ENCODE measurements around the gene MEST.
"Not testable (repeated sequence)": the region's sequence is repeated elsewhere in the genome, so short reads cannot be mapped to it uniquely, and the experiment has no call there.

Gene MEST

GRCh38 chr7:130491841-130492522 lies at the start of gene MEST:
MEST (plus strand) TSS chr7:130492085; CDS start chr7:130492314, 229 bp downstream.
- Mint-ChIP-seq H3K27ac (no peak within 1 kb of the TSS), H3K4me3 (peak within 1 kb of the TSS; percentile 73), H3K9me3 (no peaks in the 10 kb centered on the region), H3K27me3 (ENCODE audit: low read depth) (peaks cover 70% of the 10 kb centered on the region), H3K36me3 (ENCODE audit: low read depth) (no peaks in the 10 kb centered on the region), H3K4me1 (ENCODE audit: low read depth) (peaks cover 2% of the 10 kb centered on the region)
- no peak for DNase-seq (ENCODE audit: low spot score)

GRCh38 chr7:130442601-130443000 lies 49.3 kb upstream of the MEST start:
- Mint-ChIP-seq H3K27ac (no peak overlapping the region), H3K36me3 (ENCODE audit: low read depth) (peaks cover 13% of the 10 kb centered on the region), H3K9me3 (peaks cover 3% of the 10 kb centered on the region), H3K4me1 (ENCODE audit: low read depth) (peaks cover 41% of the 10 kb centered on the region), H3K4me3 (no peak overlapping the region), H3K27me3 (ENCODE audit: low read depth) (no peaks in the 10 kb centered on the region)
- no peak for DNase-seq (ENCODE audit: low spot score)

- H3K4me1 Mint-ChIP-seq (ENCODE audit: low read depth) = peaks cover 34% of the 10 kb centered on the region
- H3K36me3 Mint-ChIP-seq (ENCODE audit: low read depth) = peaks cover 14% of the 10 kb centered on the region
- H3K27me3 Mint-ChIP-seq (ENCODE audit: low read depth) = no peaks in the 10 kb centered on the region
- no peak overlapping the region for H3K4me3 Mint-ChIP-seq
- H3K27ac Mint-ChIP-seq = no peak overlapping the region
- no peak for DNase-seq (ENCODE audit: low spot score)
- H3K9me3 Mint-ChIP-seq = peaks cover 9% of the 10 kb centered on the region
Observed at GRCh38 chr7:130444234-130444633, 47.7 kb upstream of the MEST start.

- peaks cover 9% of the 10 kb centered on the region for H3K36me3 Mint-ChIP-seq (ENCODE audit: low read depth)
- H3K4me1 Mint-ChIP-seq (ENCODE audit: low read depth) = peaks cover 29% of the 10 kb centered on the region
- no peak overlapping the region for H3K4me3 Mint-ChIP-seq
- H3K9me3 Mint-ChIP-seq = peaks cover 9% of the 10 kb centered on the region
- no peak overlapping the region for H3K27ac Mint-ChIP-seq
- no peaks in the 10 kb centered on the region for H3K27me3 Mint-ChIP-seq (ENCODE audit: low read depth)
- no peak for DNase-seq (ENCODE audit: low spot score)
Observed at GRCh38 chr7:130444751-130445407, 47.0 kb upstream of the MEST start.

GRCh38 chr7:130446259-130446658 lies 45.6 kb upstream of the MEST start:
- H3K9me3 Mint-ChIP-seq = peaks cover 6% of the 10 kb centered on the region
- no peak for DNase-seq (ENCODE audit: low spot score)
- H3K4me3 Mint-ChIP-seq = no peak overlapping the region
- H3K4me1 Mint-ChIP-seq (ENCODE audit: low read depth) = peaks cover 21% of the 10 kb centered on the region
- no peaks in the 10 kb centered on the region for H3K27me3 Mint-ChIP-seq (ENCODE audit: low read depth)
- H3K27ac Mint-ChIP-seq = no peak overlapping the region
- peaks cover 4% of the 10 kb centered on the region for H3K36me3 Mint-ChIP-seq (ENCODE audit: low read depth)

- H3K9me3 Mint-ChIP-seq; H3K27ac Mint-ChIP-seq; H3K27me3 Mint-ChIP-seq (ENCODE audit: low read depth); H3K4me3 Mint-ChIP-seq; H3K36me3 Mint-ChIP-seq (ENCODE audit: low read depth); DNase-seq (ENCODE audit: low spot score); H3K4me1 Mint-ChIP-seq (ENCODE audit: low read depth): not testable (repeated sequence)
Observed at GRCh38 chr7:130451344-130451743, 40.5 kb upstream of the MEST start.

GRCh38 chr7:130452951-130453350 lies 38.9 kb upstream of the MEST start:
- Mint-ChIP-seq H3K27ac (no peak overlapping the region), H3K4me3 (no peak overlapping the region), H3K9me3 (peaks cover 6% of the 10 kb centered on the region), H3K27me3 (ENCODE audit: low read depth) (no peaks in the 10 kb centered on the region), H3K36me3 (ENCODE audit: low read depth) (peaks cover 2% of the 10 kb centered on the region), H3K4me1 (ENCODE audit: low read depth) (peaks cover 3% of the 10 kb centered on the region)
- DNase-seq (ENCODE audit: low spot score) = no peak

GRCh38 chr7:130454959-130455358 lies 36.9 kb upstream of the MEST start:
- H3K27ac Mint-ChIP-seq = no peak overlapping the region
- peaks cover 11% of the 10 kb centered on the region for H3K4me1 Mint-ChIP-seq (ENCODE audit: low read depth)
- H3K9me3 Mint-ChIP-seq = peaks cover 18% of the 10 kb centered on the region
- peaks cover 2% of the 10 kb centered on the region for H3K36me3 Mint-ChIP-seq (ENCODE audit: low read depth)
- no peak for DNase-seq (ENCODE audit: low spot score)
- no peak overlapping the region for H3K4me3 Mint-ChIP-seq
- no peaks in the 10 kb centered on the region for H3K27me3 Mint-ChIP-seq (ENCODE audit: low read depth)

- H3K4me1 Mint-ChIP-seq (ENCODE audit: low read depth) = peaks cover 11% of the 10 kb centered on the region
- H3K9me3 Mint-ChIP-seq = peaks cover 18% of the 10 kb centered on the region
- no peak for DNase-seq (ENCODE audit: low spot score)
- peak overlapping the region; percentile 21 for H3K27ac Mint-ChIP-seq
- no peaks in the 10 kb centered on the region for H3K27me3 Mint-ChIP-seq (ENCODE audit: low read depth)
- H3K4me3 Mint-ChIP-seq = peak overlapping the region; percentile 20
- peaks cover 2% of the 10 kb centered on the region for H3K36me3 Mint-ChIP-seq (ENCODE audit: low read depth)
Observed at GRCh38 chr7:130458257-130458656, 33.6 kb upstream of the MEST start.

- Mint-ChIP-seq H3K9me3 (peaks cover 18% of the 10 kb centered on the region), H3K36me3 (ENCODE audit: low read depth) (peaks cover 2% of the 10 kb centered on the region), H3K4me1 (ENCODE audit: low read depth) (peaks cover 9% of the 10 kb centered on the region), H3K27me3 (ENCODE audit: low read depth) (no peaks in the 10 kb centered on the region), H3K4me3 (no peak overlapping the region), H3K27ac (no peak overlapping the region)
- no peak for DNase-seq (ENCODE audit: low spot score)
Observed at GRCh38 chr7:130461272-130461671, 30.6 kb upstream of the MEST start.

GRCh38 chr7:130463553-130464434 lies 28.1 kb upstream of the MEST start:
- peaks cover 7% of the 10 kb centered on the region for H3K27me3 Mint-ChIP-seq (ENCODE audit: low read depth)
- peaks cover 1% of the 10 kb centered on the region for H3K4me1 Mint-ChIP-seq (ENCODE audit: low read depth)
- H3K9me3 Mint-ChIP-seq = peaks cover 12% of the 10 kb centered on the region
- no peak overlapping the region for H3K4me3 Mint-ChIP-seq
- no peak for DNase-seq (ENCODE audit: low spot score)
- no peak overlapping the region for H3K27ac Mint-ChIP-seq
- H3K36me3 Mint-ChIP-seq (ENCODE audit: low read depth) = no peaks in the 10 kb centered on the region

GRCh38 chr7:130468612-130469011 lies 23.3 kb upstream of the MEST start:
- no peaks in the 10 kb centered on the region for H3K36me3 Mint-ChIP-seq (ENCODE audit: low read depth)
- peaks cover 2% of the 10 kb centered on the region for H3K4me1 Mint-ChIP-seq (ENCODE audit: low read depth)
- DNase-seq (ENCODE audit: low spot score) = no peak
- no peak overlapping the region for H3K4me3 Mint-ChIP-seq
- H3K27me3 Mint-ChIP-seq (ENCODE audit: low read depth) = peaks cover 12% of the 10 kb centered on the region
- H3K9me3 Mint-ChIP-seq = no peaks in the 10 kb centered on the region
- no peak overlapping the region for H3K27ac Mint-ChIP-seq

- Mint-ChIP-seq H3K27me3 (ENCODE audit: low read depth) (peaks cover 12% of the 10 kb centered on the region), H3K9me3 (no peaks in the 10 kb centered on the region)
Observed at GRCh38 chr7:130471974-130472373, 19.9 kb upstream of the MEST start.

GRCh38 chr7:130473289-130473688 lies 18.6 kb upstream of the MEST start:
- Mint-ChIP-seq H3K4me3 (no peak overlapping the region), H3K9me3 (peaks cover 6% of the 10 kb centered on the region), H3K27me3 (ENCODE audit: low read depth) (peaks cover 7% of the 10 kb centered on the region), H3K36me3 (ENCODE audit: low read depth) (no peaks in the 10 kb centered on the region), H3K27ac (no peak overlapping the region), H3K4me1 (ENCODE audit: low read depth) (peaks cover 2% of the 10 kb centered on the region)
- no peak for DNase-seq (ENCODE audit: low spot score)

More at GRCh38 chr7:130471974-130472373, 19.9 kb upstream of the MEST start:
- Mint-ChIP-seq H3K27ac (no peak overlapping the region), H3K36me3 (ENCODE audit: low read depth) (no peaks in the 10 kb centered on the region), H3K4me3 (no peak overlapping the region), H3K4me1 (ENCODE audit: low read depth) (peaks cover 2% of the 10 kb centered on the region)
- DNase-seq (ENCODE audit: low spot score) = no peak

Measured in T-helper 2 cell treated with Interferon-gamma antibody and Interleukin-4, amounts not matched to agents 5 μg/mL and 100 μg/mL, for 36 hours (primary cell).